GM21447 (cell line): ENCODE measurements around the gene PRTFDC1.
A peak's percentile ranks its signal among the peaks of the same experiment; 100 is the strongest.

Experiments used
- ATAC-seq: cut with Tn5 transposase; IDR thresholded peaks from one replicate; pipeline ENCODE4 v1.9.1; 2021; ENCODE audit not compliant: unreplicated experiment

Gene PRTFDC1

GRCh38 chr10:24908793-24909423 lies 43.5 kb downstream of the PRTFDC1 start:
- ATAC-seq: no peak

GRCh38 chr10:24907956-24908355 lies 44.5 kb downstream of the PRTFDC1 start:
- no peak for ATAC-seq

GRCh38 chr10:24906372-24906771 lies 46.0 kb downstream of the PRTFDC1 start:
- no peak for ATAC-seq

- no peak for ATAC-seq
Measured at GRCh38 chr10:24904824-24905223, 47.6 kb downstream of the PRTFDC1 start.

GRCh38 chr10:24902400-24902728 lies 50.0 kb downstream of the PRTFDC1 start:
- no peak for ATAC-seq

- ATAC-seq: peak; percentile 39
Measured at GRCh38 chr10:24901686-24902399, 50.6 kb downstream of the PRTFDC1 start.

GRCh38 chr10:24900888-24901685 lies 51.3 kb downstream of the PRTFDC1 start:
- peak; percentile 75 for ATAC-seq

GRCh38 chr10:24899571-24899970 lies 52.8 kb downstream of the PRTFDC1 start:
- no peak for ATAC-seq

GRCh38 chr10:24898501-24898900 lies 53.9 kb downstream of the PRTFDC1 start:
- ATAC-seq: no peak

- no peak for ATAC-seq
Measured at GRCh38 chr10:24897326-24897926, 55.0 kb downstream of the PRTFDC1 start.

GRCh38 chr10:24894728-24895127 lies 57.7 kb downstream of the PRTFDC1 start:
- ATAC-seq: no peak

GRCh38 chr10:24894309-24894708 lies 58.1 kb downstream of the PRTFDC1 start:
- ATAC-seq: no peak

- ATAC-seq: no peak
Measured at GRCh38 chr10:24893127-24893526, 59.3 kb downstream of the PRTFDC1 start.

- ATAC-seq: no peak
Measured at GRCh38 chr10:24891823-24892222, 60.6 kb downstream of the PRTFDC1 start.

- ATAC-seq: no peak
Measured at GRCh38 chr10:24889639-24890038, 62.8 kb downstream of the PRTFDC1 start.

GRCh38 chr10:24887855-24888231 lies 64.6 kb downstream of the PRTFDC1 start:
- no peak for ATAC-seq

GRCh38 chr10:24886290-24886680 lies 66.1 kb downstream of the PRTFDC1 start:
- no peak for ATAC-seq

- no peak for ATAC-seq
Measured at GRCh38 chr10:24885551-24886289, 66.7 kb downstream of the PRTFDC1 start.

- no peak for ATAC-seq
Measured at GRCh38 chr10:24884793-24885192, 67.6 kb downstream of the PRTFDC1 start.

- ATAC-seq: no peak
Measured at GRCh38 chr10:24884316-24884715, 68.1 kb downstream of the PRTFDC1 start.

- ATAC-seq: no peak
Measured at GRCh38 chr10:24883176-24883575, 69.2 kb downstream of the PRTFDC1 start.
